Measurements from ENCODE around the gene PKDCC. TPM values are rescaled to one million over a fixed set of nuclear protein-coding genes. Genes with fewer than 3 reads are reported as not detected.
A peak's percentile ranks its signal among the peaks of the same experiment; 100 is the strongest.

PKDCC gene
- total RNA-seq, 1 donor from 2014 or later = 8.5 TPM

GRCh38 chr2:42092084-42092996 is 44.5 kb downstream of the PKDCC start:
- no peak for DNase-seq (ENCODE audit: low read depth)
- Histone ChIP-seq H3K4me3 (ENCODE audit: low read depth, low read length) (no peak overlapping the region), H3K36me3 (ENCODE audit: control insufficient read depth, insufficient read depth, low read length) (no peaks in the 10 kb centered on the region), H3K27me3 (ENCODE audit: control insufficient read depth, insufficient read depth, low read length) (no peaks in the 10 kb centered on the region)
- TF ChIP-seq CTCF (IDR thresholded peaks at IDR 0.05; ENCODE audit: insufficient read depth, low read length, poor library complexity, severe bottlenecking) = no peak

GRCh38 chr2:42094114-42094513 is 46.3 kb downstream of the PKDCC start:
- Histone ChIP-seq H3K36me3 (ENCODE audit: control insufficient read depth, insufficient read depth, low read length) (no peaks in the 10 kb centered on the region), H3K27me3 (ENCODE audit: control insufficient read depth, insufficient read depth, low read length) (no peaks in the 10 kb centered on the region), H3K4me3 (ENCODE audit: low read depth, low read length) (no peak overlapping the region)
- no peak for DNase-seq (ENCODE audit: low read depth)
- no peak for TF ChIP-seq CTCF (IDR thresholded peaks at IDR 0.05; ENCODE audit: insufficient read depth, low read length, poor library complexity, severe bottlenecking)

- no peaks in the 10 kb centered on the region for H3K27me3 ChIP-seq (ENCODE audit: control insufficient read depth, insufficient read depth, low read length)
- DNase-seq (ENCODE audit: low read depth) = no peak
- no peak overlapping the region for H3K4me3 ChIP-seq (ENCODE audit: low read depth, low read length)
- peak; percentile 72 for TF ChIP-seq CTCF (IDR thresholded peaks at IDR 0.05; ENCODE audit: insufficient read depth, low read length, poor library complexity, severe bottlenecking)
- H3K36me3 ChIP-seq (ENCODE audit: control insufficient read depth, insufficient read depth, low read length) = no peaks in the 10 kb centered on the region
Observed at GRCh38 chr2:42095923-42096408, 48.1 kb downstream of the PKDCC start.

GRCh38 chr2:42096869-42097591 is 49.2 kb downstream of the PKDCC start:
- DNase-seq (ENCODE audit: low read depth) = no peak
- Histone ChIP-seq H3K36me3 (ENCODE audit: control insufficient read depth, insufficient read depth, low read length) (no peaks in the 10 kb centered on the region), H3K27me3 (ENCODE audit: control insufficient read depth, insufficient read depth, low read length) (no peaks in the 10 kb centered on the region), H3K4me3 (ENCODE audit: low read depth, low read length) (no peak overlapping the region)
- no peak for TF ChIP-seq CTCF (IDR thresholded peaks at IDR 0.05; ENCODE audit: insufficient read depth, low read length, poor library complexity, severe bottlenecking)

GRCh38 chr2:42098571-42099437 is 51.0 kb downstream of the PKDCC start:
- no peaks in the 10 kb centered on the region for H3K27me3 ChIP-seq (ENCODE audit: control insufficient read depth, insufficient read depth, low read length)
- DNase-seq (ENCODE audit: low read depth) = no peak
- no peaks in the 10 kb centered on the region for H3K36me3 ChIP-seq (ENCODE audit: control insufficient read depth, insufficient read depth, low read length)
- TF ChIP-seq CTCF (IDR thresholded peaks at IDR 0.05; ENCODE audit: insufficient read depth, low read length, poor library complexity, severe bottlenecking) = no peak
- no peak overlapping the region for H3K4me3 ChIP-seq (ENCODE audit: low read depth, low read length)
